ENCODE measurements around the gene COBLL1. TPM values are rescaled to one million over a fixed set of nuclear protein-coding genes. Genes with fewer than 3 reads are reported as not detected.

COBLL1 gene
- total and polyA plus RNA-seq, 4 donors, result 16.3 to 114 (median 36.4) TPM

DNA sequence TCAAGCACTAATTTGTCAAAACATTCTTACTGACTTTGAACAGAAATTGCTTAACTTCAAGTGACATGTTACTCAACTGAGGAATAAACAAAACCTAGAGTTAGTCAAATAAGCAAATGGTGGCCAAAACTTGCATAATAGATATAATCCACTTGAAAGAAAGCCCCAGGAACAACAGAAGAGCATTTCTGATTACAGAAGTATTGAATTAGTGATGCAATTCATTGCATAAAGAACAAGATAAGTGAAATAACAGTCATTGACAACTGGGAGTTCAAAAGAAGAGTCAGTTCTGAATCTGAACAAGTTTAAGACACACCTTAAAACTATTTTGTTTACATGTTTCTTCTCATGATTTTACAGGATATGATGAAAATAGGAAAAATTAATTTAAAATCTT, 30.8 kb downstream of the COBLL1 start:
- Histone ChIP-seq H3K9me3 (ENCODE audit: control insufficient read depth in 4 of 4, low read length in 3 of 4) (no peaks in the 10 kb centered on the region), H3K4me1 (ENCODE audit: control insufficient read depth in 4 of 4, insufficient read depth in 4 of 4, low read length in 3 of 4) (peaks cover 0 to 40% (median 24%) of the 10 kb centered on the region in 4 donors), H3K36me3 (ENCODE audit: control insufficient read depth in 4 of 4, insufficient read depth in 3 of 4, low read depth in 1 of 4, low read length in 3 of 4) (no peaks in the 10 kb centered on the region), H3K27ac (ENCODE audit: low read depth in 1 of 2, low read length in 2 of 2) (no peak overlapping the region), H3K27me3 (ENCODE audit: control insufficient read depth in 4 of 4, insufficient read depth in 4 of 4, low read length in 3 of 4) (no peaks in the 10 kb centered on the region), H3K4me3 (ENCODE audit: low read depth in 1 of 3, low read length in 3 of 3) (no peak overlapping the region), H3K9ac (ENCODE audit: low read depth in 1 of 2, low read length in 2 of 2) (no peak overlapping the region)
- TF ChIP-seq EGR1 (IDR thresholded peaks at IDR 0.05; ENCODE audit: low read depth in 2 of 2), result peak in 1 of 2 donors; percentile 71
- peak; percentile 71 for TF ChIP-seq SP1 (IDR thresholded peaks at IDR 0.05)
- TF ChIP-seq JUND (IDR thresholded peaks at IDR 0.05), result peak; percentile 93 to 95
- peak; percentile 85 for TF ChIP-seq FOXA2 (IDR thresholded peaks at IDR 0.05)
- TF ChIP-seq, protein P1, sequence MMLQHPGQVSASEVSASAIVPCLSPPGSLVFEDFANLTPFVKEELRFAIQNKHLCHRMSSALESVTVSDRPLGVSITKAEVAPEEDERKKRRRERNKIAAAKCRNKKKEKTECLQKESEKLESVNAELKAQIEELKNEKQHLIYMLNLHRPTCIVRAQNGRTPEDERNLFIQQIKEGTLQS (IDR thresholded peaks at IDR 0.05), result peak; percentile 94
- TF ChIP-seq TAF1 (conservative IDR thresholded peaks at IDR 0.05), result peak; percentile 48
- peak; percentile 95 for TF ChIP-seq YY1 (IDR thresholded peaks at IDR 0.05)
- TF ChIP-seq, protein P2, sequence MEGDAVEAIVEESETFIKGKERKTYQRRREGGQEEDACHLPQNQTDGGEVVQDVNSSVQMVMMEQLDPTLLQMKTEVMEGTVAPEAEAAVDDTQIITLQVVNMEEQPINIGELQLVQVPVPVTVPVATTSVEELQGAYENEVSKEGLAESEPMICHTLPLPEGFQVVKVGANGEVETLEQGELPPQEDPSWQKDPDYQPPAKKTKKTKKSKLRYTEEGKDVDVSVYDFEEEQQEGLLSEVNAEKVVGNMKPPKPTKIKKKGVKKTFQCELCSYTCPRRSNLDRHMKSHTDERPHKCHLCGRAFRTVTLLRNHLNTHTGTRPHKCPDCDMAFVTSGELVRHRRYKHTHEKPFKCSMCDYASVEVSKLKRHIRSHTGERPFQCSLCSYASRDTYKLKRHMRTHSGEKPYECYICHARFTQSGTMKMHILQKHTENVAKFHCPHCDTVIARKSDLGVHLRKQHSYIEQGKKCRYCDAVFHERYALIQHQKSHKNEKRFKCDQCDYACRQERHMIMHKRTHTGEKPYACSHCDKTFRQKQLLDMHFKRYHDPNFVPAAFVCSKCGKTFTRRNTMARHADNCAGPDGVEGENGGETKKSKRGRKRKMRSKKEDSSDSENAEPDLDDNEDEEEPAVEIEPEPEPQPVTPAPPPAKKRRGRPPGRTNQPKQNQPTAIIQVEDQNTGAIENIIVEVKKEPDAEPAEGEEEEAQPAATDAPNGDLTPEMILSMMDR (IDR thresholded peaks at IDR 0.05; ENCODE audit: low read depth, low read length, missing input control), result no peak
- peak; percentile 55 for TF ChIP-seq HNF4G (IDR thresholded peaks at IDR 0.05)
- peak; percentile 60 for TF ChIP-seq FOXA1 (IDR thresholded peaks at IDR 0.05)
- TF ChIP-seq NR2F2 (IDR thresholded peaks at IDR 0.05), result peak; percentile 26
- TF ChIP-seq GABPA (IDR thresholded peaks at IDR 0.05 in 1 of 2, conservative IDR thresholded peaks at IDR 0.05 in 1 of 2), result peak in 1 of 2 donors; percentile 30
- peak; percentile 81 to 89 for TF ChIP-seq RXRA (IDR thresholded peaks at IDR 0.05)
- peak; percentile 52 to 58 for TF ChIP-seq RAD21 (IDR thresholded peaks at IDR 0.05)
- TF ChIP-seq HNF4A (conservative IDR thresholded peaks at IDR 0.05), result peak; percentile 78 to 84
- TF ChIP-seq, protein P3, sequence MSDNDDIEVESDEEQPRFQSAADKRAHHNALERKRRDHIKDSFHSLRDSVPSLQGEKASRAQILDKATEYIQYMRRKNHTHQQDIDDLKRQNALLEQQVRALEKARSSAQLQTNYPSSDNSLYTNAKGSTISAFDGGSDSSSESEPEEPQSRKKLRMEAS (IDR thresholded peaks at IDR 0.05), result peak; percentile 77
- TF ChIP-seq, protein P4, sequence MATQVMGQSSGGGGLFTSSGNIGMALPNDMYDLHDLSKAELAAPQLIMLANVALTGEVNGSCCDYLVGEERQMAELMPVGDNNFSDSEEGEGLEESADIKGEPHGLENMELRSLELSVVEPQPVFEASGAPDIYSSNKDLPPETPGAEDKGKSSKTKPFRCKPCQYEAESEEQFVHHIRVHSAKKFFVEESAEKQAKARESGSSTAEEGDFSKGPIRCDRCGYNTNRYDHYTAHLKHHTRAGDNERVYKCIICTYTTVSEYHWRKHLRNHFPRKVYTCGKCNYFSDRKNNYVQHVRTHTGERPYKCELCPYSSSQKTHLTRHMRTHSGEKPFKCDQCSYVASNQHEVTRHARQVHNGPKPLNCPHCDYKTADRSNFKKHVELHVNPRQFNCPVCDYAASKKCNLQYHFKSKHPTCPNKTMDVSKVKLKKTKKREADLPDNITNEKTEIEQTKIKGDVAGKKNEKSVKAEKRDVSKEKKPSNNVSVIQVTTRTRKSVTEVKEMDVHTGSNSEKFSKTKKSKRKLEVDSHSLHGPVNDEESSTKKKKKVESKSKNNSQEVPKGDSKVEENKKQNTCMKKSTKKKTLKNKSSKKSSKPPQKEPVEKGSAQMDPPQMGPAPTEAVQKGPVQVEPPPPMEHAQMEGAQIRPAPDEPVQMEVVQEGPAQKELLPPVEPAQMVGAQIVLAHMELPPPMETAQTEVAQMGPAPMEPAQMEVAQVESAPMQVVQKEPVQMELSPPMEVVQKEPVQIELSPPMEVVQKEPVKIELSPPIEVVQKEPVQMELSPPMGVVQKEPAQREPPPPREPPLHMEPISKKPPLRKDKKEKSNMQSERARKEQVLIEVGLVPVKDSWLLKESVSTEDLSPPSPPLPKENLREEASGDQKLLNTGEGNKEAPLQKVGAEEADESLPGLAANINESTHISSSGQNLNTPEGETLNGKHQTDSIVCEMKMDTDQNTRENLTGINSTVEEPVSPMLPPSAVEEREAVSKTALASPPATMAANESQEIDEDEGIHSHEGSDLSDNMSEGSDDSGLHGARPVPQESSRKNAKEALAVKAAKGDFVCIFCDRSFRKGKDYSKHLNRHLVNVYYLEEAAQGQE (IDR thresholded peaks at IDR 0.05), result peak; percentile 66
- TF ChIP-seq, protein P5, sequence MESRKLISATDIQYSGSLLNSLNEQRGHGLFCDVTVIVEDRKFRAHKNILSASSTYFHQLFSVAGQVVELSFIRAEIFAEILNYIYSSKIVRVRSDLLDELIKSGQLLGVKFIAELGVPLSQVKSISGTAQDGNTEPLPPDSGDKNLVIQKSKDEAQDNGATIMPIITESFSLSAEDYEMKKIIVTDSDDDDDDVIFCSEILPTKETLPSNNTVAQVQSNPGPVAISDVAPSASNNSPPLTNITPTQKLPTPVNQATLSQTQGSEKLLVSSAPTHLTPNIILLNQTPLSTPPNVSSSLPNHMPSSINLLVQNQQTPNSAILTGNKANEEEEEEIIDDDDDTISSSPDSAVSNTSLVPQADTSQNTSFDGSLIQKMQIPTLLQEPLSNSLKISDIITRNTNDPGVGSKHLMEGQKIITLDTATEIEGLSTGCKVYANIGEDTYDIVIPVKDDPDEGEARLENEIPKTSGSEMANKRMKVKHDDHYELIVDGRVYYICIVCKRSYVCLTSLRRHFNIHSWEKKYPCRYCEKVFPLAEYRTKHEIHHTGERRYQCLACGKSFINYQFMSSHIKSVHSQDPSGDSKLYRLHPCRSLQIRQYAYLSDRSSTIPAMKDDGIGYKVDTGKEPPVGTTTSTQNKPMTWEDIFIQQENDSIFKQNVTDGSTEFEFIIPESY (IDR thresholded peaks at IDR 0.05), result peak; percentile 91
- no peak for DNase-seq (ENCODE audit: low spot score)
